ENCODE data around the gene ASCC1. TPM values are rescaled to one million over a fixed set of nuclear protein-coding genes. Genes with fewer than 3 reads are reported as not detected.

Gene ASCC1
- polyA plus RNA-seq, 2 of the 4 experiments (the other 2 are of a cell fraction): 56.5 to 82.3 TPM

GRCh38 chr10:72245949-72246525, 30.0 kb upstream of the ASCC1 start:
- peak overlapping the region; percentile 99 to 100 for H3K27ac ChIP-seq
- peak overlapping the region; percentile 72 for H3K4me2 ChIP-seq
- ChIA-PET CTCF (interaction anchor here (1.2 to 4.0 kb wide), 6 partner anchors 15 to 114 kb away, joined by 3 to 18 read pairs (median 9); no protein-coding TSS in a partner anchor), POLR2A (interaction anchor here (1.2 to 2.8 kb wide), 4 partner anchors 14 to 29 kb away, joined by 4 to 24 read pairs (median 12); partner anchors contain the start of gene DDIT4)
- ATAC-seq (no peak), DNase-seq (ENCODE audit: low read depth in 1 of 2, low spot score in 1 of 2) (no peak), FAIRE-seq (no peak)
- H3K4me3 ChIP-seq: no peak overlapping the region
- H3K4me1 ChIP-seq: peaks cover 79% of the 10 kb centered on the region
- H3K9me3 ChIP-seq: no peaks in the 10 kb centered on the region
- TF ChIP-seq KDM1A (IDR thresholded peaks at IDR 0.05; ENCODE audit: low read depth) (no peak), SMC3 (IDR thresholded peaks at IDR 0.05) (no peak), MYC (IDR thresholded peaks at IDR 0.05; ENCODE audit: borderline replicate concordance, low read length) (no peak), ATOH8 (CRISPR knock-in tag; IDR thresholded peaks at IDR 0.05; ENCODE audit: low read depth) (no peak), ZFP36 (IDR thresholded peaks at IDR 0.05; ENCODE audit: borderline replicate concordance, partially characterized antibody) (no peak)
- WGBS (ENCODE audit: missing lambda C conversion rate): 26% methylated on average over 3 of the region's 3 CpGs

DNA sequence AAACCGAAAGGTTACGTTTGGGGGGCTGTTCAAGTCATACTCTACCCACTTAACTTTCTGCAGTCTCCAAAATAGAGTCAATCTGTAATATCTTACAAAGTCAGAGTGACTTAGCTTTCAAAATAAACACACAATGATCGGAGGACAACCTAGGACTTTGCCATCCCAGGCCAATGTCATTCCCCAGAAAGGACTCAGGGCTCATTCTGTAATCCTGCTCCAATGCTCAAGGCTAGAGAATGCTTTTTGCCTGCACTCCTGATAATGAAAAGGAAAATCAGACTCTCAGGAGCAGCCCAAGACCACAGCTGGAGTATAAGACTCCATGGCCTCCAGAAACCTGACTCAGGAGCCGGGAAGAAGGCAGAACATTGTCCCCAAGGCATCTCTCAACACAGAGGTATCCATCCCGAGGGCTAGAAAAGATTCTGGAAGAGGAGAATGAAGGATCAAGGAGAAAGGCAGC, 28.5 kb upstream of the ASCC1 start:
- Histone ChIP-seq H3K4me2 (peak overlapping the region; percentile 72), H3K4me3 (no peak overlapping the region), H3K27ac (peak overlapping the region; percentile 99 to 100), H3K4me1 (peaks cover 76% of the 10 kb centered on the region), H3K9me3 (no peaks in the 10 kb centered on the region)
- CTCF ChIA-PET: interaction anchor here (0.7 to 4.0 kb wide), 7 partner anchors 9 to 348 kb away, joined by 3 to 15 read pairs (median 5); no protein-coding TSS in a partner anchor
- no peak for FAIRE-seq
- ATAC-seq: peak; percentile 33 to 49; a peak in 5 of 6 replicates
- POLR2A ChIA-PET: interaction anchor here (1.2 to 2.6 kb wide), 4 partner anchors 16 to 76 kb away, joined by 4 to 24 read pairs (median 5); partner anchors contain the start of gene DDIT4
- DNase-seq (ENCODE audit: low read depth in 1 of 2, low spot score in 1 of 2): peak in 1 of 2 experiments; percentile 33
- WGBS (ENCODE audit: missing lambda C conversion rate): 5% methylated on average over 5 of the region's 5 CpGs
- TF ChIP-seq JUN (IDR thresholded peaks at IDR 0.05) (no peak; a peak in 1 of 5 replicates), HOXB5 (CRISPR knock-in tag; IDR thresholded peaks at IDR 0.05) (peak; percentile 39; the same call in 1 of the 2 replicates)
- TF ChIP-seq, protein P1, sequence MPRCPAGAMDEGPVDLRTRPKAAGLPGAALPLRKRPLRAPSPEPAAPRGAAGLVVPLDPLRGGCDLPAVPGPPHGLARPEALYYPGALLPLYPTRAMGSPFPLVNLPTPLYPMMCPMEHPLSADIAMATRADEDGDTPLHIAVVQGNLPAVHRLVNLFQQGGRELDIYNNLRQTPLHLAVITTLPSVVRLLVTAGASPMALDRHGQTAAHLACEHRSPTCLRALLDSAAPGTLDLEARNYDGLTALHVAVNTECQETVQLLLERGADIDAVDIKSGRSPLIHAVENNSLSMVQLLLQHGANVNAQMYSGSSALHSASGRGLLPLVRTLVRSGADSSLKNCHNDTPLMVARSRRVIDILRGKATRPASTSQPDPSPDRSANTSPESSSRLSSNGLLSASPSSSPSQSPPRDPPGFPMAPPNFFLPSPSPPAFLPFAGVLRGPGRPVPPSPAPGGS (IDR thresholded peaks at IDR 0.05): 0 out of 3 replicates have a peak, but pooled peaks have one; percentile 3

DNA sequence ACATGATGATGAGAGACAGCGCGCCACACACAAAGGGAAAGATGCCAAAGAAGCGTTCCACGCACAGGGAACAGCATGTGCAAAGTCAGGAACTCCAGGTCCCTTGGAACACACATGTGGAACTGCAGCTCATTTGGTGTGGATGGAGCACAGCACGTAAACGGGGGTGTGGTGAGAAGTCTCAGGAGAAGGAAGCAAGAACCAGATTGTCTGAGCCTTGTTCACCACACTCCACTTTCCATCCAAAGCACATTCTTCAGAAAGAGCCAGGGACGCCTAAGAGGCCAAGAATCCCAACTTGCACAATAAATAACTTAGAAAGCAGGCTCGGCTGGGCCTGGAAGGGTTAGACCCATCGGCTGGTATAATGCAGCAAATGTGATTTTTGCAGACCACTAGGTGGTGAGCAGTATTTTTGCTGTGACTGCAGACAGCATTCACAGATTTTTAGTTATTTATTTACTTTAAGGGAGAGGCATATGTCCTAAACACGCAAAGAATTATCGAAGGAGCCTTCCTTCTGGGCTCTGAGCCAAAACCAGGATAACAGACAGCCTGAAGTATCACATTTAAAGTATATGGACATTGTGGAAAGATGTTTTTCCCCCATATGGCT, 27.9 kb upstream of the ASCC1 start:
- FAIRE-seq: no peak
- ChIA-PET POLR2A (interaction anchor here (0.5 to 2.6 kb wide), 5 partner anchors 16 to 77 kb away, joined by 3 to 24 read pairs (median 5); partner anchors contain the start of gene DDIT4), CTCF (interaction anchor here (0.5 to 4.0 kb wide), 15 partner anchors 9 to 347 kb away, joined by 3 to 15 read pairs (median 3); no protein-coding TSS in a partner anchor)
- Histone ChIP-seq H3K4me3 (no peak overlapping the region), H3K27ac (peak overlapping the region; percentile 99 to 100), H3K4me2 (peak overlapping the region; percentile 72), H3K9me3 (no peaks in the 10 kb centered on the region), H3K4me1 (peaks cover 71% of the 10 kb centered on the region)
- WGBS (ENCODE audit: missing lambda C conversion rate): 26% methylated on average over 11 of the region's 11 CpGs
- ATAC-seq: peak; percentile 80 to 90
- peak; percentile 89 to 96 for DNase-seq (ENCODE audit: low read depth in 1 of 2, low spot score in 1 of 2)
- TF ChIP-seq, protein P2, sequence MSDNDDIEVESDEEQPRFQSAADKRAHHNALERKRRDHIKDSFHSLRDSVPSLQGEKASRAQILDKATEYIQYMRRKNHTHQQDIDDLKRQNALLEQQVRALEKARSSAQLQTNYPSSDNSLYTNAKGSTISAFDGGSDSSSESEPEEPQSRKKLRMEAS (IDR thresholded peaks at IDR 0.05): peak; percentile 85
- TF ChIP-seq NFE2L2 (conservative IDR thresholded peaks at IDR 0.05; ENCODE audit: low read length) (no peak), PHF8 (IDR thresholded peaks at IDR 0.05; ENCODE audit: borderline replicate concordance, low read depth) (no peak), EHF (CRISPR knock-in tag; IDR thresholded peaks at IDR 0.05) (peak; percentile 64; the same call in 1 of the 2 replicates), EP300 (IDR thresholded peaks at IDR 0.05) (peak; percentile 36 to 73; a peak in 2 of 5 replicates), HEYL (CRISPR knock-in tag; IDR thresholded peaks at IDR 0.05) (no peak), ZFP36 (IDR thresholded peaks at IDR 0.05; ENCODE audit: borderline replicate concordance, partially characterized antibody) (no peak), JUNB (IDR thresholded peaks at IDR 0.05) (peak; percentile 18; the same call in 1 of the 2 replicates), CHD2 (IDR thresholded peaks at IDR 0.05; ENCODE audit: low read length, partially characterized antibody) (no peak), HDAC2 (IDR thresholded peaks at IDR 0.05) (no peak), RCOR1 (IDR thresholded peaks at IDR 0.05; ENCODE audit: low read depth, low read length) (no peak), ZSCAN20 (CRISPR knock-in tag; IDR thresholded peaks at IDR 0.05) (0 out of 2 replicates have a peak, but pooled peaks have one; percentile 30), RFX5 (IDR thresholded peaks at IDR 0.05) (no peak), NPAS2 (CRISPR knock-in tag; IDR thresholded peaks at IDR 0.05; ENCODE audit: borderline replicate concordance) (no peak)
- TF ChIP-seq, protein P3, sequence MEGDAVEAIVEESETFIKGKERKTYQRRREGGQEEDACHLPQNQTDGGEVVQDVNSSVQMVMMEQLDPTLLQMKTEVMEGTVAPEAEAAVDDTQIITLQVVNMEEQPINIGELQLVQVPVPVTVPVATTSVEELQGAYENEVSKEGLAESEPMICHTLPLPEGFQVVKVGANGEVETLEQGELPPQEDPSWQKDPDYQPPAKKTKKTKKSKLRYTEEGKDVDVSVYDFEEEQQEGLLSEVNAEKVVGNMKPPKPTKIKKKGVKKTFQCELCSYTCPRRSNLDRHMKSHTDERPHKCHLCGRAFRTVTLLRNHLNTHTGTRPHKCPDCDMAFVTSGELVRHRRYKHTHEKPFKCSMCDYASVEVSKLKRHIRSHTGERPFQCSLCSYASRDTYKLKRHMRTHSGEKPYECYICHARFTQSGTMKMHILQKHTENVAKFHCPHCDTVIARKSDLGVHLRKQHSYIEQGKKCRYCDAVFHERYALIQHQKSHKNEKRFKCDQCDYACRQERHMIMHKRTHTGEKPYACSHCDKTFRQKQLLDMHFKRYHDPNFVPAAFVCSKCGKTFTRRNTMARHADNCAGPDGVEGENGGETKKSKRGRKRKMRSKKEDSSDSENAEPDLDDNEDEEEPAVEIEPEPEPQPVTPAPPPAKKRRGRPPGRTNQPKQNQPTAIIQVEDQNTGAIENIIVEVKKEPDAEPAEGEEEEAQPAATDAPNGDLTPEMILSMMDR (IDR thresholded peaks at IDR 0.05): peak; percentile 59
- TF ChIP-seq, protein P1 (IDR thresholded peaks at IDR 0.05): no peak; the same call in 2 of the 3 replicates
- TF ChIP-seq, protein P4, sequence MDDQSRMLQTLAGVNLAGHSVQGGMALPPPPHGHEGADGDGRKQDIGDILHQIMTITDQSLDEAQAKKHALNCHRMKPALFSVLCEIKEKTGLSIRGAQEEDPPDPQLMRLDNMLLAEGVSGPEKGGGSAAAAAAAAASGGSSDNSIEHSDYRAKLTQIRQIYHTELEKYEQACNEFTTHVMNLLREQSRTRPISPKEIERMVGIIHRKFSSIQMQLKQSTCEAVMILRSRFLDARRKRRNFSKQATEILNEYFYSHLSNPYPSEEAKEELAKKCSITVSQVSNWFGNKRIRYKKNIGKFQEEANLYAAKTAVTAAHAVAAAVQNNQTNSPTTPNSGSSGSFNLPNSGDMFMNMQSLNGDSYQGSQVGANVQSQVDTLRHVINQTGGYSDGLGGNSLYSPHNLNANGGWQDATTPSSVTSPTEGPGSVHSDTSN (IDR thresholded peaks at IDR 0.05): peak; percentile 65; the same call in 1 of the 2 replicates
